NCI-H345 (cell line): ENCODE results near the gene DSCAM.

Experiments
- DNase-seq: peaks from one replicate; lab custom pipeline; 2025; lab: John Stamatoyannopoulos, UW

DSCAM gene

DNA sequence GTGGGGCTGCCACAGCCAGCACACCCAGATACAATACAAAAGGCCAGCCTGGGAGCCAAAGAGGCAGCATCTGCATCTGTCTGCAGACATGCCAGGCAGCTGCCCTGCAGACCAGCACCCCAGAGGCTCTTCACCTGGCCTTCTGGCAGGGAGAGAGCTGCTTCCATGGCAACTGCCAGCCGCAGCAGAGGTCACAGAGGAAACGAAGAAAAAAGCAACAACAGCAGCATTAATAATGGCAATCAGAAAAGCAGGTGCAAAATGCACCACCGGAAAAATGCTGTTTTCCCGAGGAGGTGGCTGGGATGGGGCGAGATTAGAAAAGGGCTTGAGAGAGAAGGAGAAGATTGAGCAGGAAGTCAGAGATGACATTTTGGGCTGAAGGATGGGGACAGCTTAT, 670.2 kb downstream of the DSCAM start:
- DNase-seq = peak; percentile 97

DNA sequence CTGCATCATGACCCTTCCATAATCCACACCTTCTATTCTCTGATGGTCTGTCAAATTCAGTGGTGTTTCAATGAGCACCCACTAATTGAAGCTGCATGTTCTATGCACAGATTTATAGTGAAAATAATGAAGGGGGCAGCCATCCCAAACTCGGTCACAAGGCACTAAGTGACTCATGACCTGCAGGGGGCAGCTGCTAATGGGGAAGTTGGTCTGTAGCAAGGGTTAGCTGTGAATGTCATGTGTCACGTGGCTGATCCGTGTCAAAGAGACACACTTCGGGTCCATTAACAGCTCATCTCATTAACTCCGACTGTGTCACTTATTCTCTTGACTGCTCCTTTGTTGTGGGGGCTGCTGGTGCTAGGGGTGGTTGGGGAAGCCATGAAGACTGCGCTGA, 673.1 kb downstream of the DSCAM start:
- no peak for DNase-seq

DNA sequence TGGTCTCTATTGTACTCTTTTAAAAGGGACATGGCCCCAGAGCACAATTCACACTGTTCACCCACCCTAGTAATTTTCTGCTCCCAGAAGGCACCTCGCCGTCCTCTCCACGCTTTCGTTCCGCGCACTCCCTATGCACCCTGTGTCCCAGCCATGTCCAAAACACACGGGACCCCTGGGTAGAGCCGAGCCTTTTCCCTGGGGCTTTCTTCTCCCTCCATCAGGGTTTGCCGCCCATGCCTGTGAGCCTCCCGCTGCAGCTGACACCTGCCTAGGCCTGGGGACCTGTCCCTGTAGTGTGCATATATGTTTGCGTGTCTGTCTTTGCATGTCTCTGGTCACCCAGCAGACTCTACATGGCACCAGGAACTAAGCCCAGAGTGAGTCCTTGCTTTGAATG, 677.0 kb downstream of the DSCAM start:
- no peak for DNase-seq

DNA sequence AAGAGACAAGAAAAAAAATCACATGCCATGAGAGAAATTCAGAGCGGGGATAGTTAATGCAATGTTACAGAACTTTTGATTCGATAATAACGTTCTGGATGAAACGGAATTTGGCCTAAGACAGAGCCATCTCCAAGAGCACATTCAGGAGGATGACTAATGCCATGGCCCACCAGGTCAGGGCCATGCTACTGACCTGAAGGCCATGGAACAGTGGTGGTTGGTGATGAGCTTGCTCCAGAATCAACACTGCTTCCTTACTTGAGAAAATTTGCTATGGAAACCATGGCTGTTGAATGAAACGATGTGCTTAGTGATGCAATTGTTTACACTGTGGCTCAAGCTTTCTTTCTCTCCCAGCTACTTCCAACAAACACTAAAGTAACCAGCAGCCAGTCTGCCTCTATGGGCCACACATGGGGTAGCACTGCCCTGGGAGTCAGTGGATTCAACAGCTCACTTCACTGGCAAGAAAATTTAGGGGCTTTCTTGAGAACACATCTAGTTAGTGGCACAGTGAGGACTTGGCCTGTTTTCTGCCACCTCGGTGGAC, 680.6 kb downstream of the DSCAM start:
- DNase-seq = peak; percentile 42

DNA sequence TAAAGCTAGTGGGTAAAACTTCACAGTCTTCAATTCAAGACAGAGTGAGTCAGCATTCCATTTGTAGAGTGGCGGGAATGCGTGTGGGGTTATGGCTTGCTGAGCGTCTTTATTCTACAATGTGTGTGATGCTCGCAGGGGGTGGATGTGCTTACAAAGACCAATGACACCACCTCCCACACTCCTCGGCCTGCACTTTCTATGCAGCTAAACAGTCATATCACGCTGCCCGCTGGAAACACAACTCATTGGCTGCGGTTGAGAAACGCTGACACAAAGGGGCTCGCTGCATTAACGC, 681.2 kb downstream of the DSCAM start:
- no peak for DNase-seq

DNA sequence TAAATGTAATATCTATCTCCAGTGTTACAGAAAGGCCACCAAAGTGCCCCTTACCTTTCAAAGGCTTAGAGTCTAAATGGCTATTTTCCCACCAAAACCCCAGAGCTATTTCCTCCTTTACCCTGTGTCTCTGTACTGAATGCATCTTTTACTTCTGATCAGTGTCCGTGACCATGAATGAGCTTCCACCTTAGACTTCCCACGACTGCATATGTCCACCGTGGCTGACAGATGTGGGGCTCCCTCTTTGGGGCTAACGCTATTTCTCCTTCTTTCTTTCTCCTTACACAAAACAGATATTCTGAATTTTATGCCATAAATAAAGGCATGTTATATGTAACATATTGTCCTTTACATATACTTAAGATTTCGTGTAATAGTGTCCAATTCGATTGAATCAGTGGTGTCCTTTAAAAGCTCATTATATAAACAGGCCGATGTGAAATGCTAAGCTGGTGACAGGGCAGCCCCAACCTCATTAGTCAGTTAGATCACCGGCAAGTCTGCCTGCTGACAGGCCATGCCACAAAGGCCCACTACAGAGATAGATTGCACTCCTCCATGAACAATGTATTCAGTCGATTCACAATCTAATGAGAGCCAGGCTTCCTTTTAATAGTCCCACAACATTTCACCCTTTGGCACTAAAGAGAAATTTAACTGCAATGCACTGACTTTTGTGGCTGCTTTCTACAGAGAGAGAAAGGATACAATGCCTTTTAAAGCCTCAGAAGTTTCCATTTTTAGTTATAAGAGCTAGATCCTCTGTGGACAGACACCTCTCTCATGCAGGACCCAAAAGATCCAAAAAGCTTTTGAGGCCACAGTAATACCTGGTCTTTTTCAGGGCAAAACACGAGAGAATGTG, 681.8 kb downstream of the DSCAM start:
- DNase-seq = no peak

DNA sequence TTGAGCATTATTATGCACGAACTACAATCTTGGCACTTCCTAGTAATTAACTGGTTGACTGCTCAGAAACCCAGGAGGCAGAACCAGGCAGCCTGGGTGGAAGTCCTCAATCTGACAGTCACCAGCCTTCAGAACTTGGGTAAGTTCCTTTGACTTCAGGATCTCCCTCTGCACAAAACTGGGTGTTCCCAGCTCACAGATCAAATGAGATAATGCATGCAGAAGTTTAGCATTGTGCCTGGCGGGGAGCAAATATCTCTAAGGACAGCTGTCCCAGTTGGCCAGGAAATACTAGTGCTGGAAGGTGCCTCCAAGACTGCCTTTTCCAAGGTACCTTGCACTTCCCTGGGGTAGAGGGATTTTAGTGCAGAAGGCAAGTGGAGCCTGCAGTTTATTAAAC, 684.9 kb downstream of the DSCAM start:
- no peak for DNase-seq

DNA sequence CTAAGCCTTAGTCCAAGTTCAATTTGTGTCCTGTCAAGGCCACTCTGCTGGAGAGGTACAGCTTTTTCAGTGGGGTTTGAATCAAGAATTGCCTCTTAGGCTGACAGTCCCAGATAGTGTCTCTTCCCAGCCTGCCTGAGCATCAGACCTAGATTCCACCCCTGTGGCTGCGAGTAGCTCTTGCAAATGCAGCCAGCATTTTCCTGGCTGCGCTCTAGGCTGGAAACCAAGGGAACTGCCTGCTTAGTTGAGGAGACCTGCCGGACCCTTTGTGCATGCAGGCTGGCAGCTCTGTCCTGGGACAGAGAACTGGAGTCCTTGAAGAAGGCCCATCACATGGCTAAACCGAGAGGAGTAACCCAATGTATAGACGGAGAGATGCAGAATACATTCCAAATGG, 686.0 kb downstream of the DSCAM start:
- no peak for DNase-seq

DNA sequence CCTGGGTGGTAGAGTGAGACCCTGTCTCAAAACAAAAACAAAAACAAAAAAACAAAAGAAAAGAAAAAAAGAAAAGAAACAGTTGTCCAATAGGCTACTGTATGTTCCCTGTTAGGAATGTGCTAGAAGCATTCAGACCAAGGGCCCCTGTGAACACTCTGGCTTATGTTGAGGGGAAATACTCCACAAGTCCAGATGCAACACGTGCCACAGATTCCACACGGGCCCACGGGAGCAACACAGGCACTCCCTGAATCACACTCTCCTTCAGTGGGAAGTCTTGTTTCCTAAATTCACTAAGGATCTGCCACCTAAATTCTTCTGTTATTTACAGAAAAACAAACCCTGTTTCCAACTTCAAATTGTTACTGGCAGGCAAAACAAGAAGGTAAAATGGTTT, 688.6 kb downstream of the DSCAM start:
- DNase-seq = no peak

DNA sequence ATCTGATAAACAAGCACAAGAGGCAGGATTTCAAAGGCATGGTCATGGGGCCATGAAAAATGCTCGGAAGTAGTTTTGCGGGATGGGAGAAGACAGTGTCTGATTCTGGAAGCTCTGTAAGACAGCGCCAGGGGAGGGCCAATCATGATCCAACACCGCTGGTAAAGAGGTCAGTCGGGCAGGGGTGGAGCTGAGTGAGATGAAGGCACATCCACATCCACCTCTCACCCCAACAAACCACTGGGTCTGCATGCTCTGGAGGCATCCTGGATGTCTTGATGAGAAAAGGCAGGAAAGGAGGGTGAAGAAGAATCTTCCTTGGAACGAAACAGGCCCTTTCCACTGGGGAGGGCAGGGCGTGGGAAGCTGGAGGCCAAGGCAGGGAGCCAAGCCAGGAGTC, 691.4 kb downstream of the DSCAM start:
- DNase-seq = no peak

DNA sequence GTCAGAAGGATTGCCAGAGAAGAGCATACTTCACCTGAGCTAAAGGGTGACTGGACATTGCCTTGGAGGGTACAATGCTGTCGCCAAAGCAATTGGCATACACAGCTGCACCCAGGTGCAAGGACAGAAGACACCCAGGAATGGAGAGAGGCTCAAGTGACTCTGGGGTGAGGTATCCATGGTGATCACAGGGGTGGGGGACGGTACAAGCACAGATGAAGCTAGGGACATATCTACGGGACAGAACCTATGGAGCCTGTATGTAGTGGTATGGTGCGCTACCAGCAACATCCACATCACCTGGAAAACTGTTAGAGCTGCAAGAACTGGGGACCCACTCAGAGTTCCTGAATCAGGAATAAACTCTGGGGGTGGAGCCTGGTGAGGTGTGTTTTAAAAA, 693.6 kb downstream of the DSCAM start:
- DNase-seq = no peak

DNA sequence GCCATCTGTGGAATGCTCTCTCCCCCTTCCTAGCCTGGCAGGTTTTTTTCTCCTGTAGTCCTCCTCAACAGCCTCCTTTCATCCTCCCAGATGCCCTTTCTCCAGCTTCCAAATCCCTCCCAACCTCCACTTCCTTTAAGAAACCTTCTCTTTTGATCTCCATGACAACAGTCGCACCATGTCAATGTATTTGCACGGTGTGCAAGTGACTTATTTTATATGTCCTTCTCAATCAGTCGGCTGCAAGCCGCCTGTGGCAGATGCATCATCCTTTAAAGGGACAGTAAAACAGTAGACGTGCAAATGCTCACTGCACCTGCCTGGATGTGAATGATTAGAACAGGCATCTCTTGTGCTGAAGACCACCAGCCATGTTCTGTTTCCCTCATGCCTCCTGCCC, 694.5 kb downstream of the DSCAM start:
- DNase-seq = no peak

DNA sequence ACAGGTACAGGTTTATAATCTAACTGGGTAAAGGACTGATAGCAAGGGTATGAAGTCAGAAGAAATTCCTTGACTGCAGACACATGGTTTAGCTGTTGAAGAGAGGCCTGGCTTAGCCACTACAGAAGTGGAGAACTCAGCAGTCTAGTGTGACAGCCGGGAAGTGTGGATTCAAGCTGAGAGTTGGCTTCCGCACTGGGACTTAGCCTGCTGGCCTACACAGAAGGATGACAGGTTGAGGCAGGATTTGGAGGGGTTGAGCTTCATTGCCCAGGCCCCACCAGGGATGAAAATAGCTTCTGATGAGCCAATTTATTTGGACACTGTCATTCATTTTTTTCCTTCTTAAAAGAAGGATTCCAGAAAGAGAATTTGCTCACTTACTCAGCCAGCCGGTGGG, 695.3 kb downstream of the DSCAM start:
- DNase-seq = no peak

DNA sequence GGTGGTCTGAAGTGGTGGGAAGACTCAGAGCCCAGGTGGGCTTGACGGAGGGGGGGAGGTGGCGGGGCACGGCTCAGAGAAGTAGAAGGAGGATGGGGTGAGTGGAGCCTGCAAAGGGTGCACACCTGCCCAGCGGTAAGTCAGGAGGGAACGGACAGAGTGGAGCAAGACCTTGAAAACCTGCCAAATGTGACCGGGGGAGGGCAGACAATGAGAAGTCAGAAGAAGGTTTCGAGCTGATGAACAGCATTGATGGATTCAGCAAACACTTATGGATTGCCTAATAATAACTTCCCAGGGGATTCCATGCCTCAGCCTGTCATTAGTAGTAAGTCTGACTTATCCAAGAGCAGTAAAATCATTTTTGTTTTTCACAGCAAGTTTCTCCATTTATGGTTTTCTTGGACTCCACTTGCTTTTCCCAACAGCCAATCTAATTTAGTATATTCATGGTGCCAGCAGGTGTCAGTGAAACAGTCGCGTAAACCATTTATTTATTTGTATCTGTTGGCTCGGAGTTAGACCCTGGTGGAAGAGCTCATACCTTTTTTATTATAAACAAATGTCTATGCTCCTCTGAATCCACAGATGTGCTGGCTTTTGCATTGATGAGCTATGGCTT, 700.6 kb downstream of the DSCAM start:
- peak; percentile 57 for DNase-seq

DNA sequence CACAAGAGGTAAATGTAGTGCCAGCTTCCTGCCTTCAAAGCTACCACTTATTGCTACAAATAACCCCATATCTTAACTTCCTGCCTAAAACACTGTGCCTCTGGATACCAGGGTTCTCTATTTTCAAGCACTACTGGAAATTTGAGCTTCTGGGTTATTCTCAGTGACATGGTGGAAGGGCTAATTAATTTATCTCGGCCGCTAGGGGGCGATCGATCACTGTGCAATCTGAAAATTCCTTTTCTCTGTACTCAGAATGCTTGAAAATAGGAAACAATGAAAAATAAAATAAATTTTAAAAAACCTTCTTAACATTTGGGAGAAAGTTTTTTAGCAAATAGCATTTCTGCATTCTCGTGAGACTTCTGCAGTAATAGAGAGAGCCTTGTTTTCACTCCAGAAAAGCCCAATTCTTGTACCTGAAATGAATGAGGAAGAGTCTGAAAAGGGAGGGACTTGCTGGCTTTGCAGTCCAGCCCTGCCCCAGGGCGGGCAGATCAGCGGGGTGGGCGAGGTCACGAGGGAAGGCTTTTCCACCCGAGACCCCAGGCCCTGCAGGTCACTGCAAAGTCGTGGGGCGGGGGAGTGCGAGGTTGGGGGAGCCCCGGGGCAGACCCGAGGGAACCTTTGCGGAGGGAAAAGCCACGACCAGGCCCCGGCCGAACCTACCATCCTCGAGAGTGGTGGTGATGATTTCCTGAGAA, 703.0 kb downstream of the DSCAM start:
- peak; percentile 73 for DNase-seq

DNA sequence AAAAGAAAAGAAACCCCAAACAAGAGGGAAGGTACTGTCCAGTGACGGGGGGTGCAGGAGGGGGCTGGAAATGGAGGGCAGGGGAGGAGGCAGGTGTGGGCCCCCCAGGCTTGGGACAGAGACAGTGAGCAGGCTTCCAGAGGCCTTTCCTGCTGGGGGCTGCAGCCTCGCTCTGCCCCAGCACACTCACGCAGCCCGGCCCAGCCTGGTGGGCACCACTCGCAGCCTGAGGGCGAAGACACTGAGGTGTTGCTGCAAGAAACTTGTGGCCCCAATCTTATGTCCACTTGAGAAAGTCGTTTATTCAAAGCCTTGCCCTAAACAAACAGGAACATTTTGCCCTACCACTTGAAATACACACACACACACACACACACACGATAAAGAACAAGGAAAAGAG, 705.3 kb downstream of the DSCAM start:
- DNase-seq = no peak

DNA sequence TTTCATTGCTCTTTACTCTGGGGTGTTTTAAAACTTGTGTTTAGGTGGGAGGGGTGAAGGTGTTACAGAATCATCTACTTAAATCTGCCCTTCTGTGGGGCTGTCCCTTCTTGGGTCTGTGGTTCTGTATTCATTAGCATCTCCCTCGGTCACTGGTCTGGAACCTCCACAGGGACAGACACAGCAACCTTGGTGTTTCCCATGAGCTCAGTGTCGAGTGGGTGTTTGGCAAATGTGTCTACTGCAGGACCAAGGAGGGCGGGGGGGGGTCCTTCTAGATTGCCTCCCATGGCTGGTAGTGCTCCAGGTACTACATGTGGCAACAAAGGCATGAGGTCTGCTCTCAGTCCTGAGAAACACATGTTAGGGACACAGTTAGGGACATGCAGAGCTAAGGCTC, 706.3 kb downstream of the DSCAM start:
- DNase-seq = no peak

DNA sequence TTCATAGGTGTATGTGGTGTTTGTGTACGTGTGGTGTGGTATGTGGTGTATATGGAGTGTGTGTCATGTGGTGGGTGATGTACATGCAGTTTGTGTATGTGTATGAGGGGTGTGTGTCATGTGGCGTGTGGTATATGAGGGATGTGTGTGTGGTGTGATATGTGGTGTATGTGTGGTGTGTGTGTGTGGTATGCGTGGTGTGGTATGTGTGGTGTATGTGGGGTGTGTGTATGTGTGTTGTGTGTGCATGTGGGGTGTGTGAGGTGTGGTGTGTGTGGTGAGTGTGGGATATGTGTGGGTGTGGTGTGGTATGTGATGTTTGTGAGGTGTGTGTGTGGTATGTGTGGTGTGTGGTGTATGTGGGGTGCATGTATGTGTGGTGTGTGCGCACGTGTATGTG, 707.3 kb downstream of the DSCAM start:
- no peak for DNase-seq

DNA sequence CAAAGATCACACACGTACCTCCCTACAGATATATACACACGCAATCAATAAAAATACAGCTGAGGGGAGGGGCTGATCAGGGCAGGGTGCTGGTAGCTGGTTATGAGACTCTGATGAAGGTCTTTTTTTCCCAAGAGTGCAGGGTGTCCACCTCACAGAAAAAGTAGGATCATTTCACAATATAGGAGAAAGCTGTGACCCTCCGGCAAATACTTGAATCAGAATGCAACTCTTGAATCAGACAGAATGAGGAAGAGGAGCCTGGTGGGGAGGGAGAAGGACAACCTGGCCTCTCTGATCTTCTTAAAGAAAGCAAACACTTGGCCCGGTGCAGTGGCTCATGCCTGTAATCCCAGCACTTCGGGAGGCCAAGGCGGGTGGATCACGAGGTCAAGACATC, 710.4 kb downstream of the DSCAM start:
- DNase-seq = no peak

DNA sequence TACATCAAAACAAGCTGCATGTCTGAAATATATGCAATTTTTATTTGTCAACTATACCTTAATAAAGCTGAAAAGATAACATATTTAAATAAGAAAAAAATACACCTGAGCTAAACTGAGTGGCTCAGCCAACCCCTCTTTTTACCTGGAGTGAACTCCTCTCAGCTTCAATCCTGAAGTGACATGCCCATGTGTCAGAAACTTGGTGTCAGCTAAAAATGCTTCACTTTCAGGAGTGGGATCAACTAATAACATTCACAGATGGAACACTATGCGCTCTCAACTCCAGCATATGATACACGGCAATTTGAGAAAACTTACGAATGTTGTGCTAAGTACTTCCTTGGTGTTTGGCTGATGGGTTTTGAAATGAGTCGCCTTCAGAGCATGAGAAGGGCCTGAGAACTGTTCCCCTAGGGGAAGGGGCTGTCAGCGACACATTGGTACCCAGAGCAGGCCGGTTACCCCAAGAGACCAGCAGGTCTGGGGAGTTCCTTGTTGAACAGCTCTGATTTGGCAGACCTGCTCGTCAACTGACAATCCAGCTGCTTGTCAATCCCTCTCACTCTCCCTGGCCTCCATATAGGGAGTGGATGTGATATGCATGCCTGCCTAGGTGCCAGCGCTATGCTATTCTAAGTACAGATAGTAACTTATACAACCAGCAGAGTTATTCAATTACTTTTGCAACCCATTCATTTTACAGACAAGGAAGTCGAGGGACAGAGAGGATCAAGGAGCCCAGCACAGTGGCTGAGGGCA, 712.0 kb downstream of the DSCAM start:
- no peak for DNase-seq

DNA sequence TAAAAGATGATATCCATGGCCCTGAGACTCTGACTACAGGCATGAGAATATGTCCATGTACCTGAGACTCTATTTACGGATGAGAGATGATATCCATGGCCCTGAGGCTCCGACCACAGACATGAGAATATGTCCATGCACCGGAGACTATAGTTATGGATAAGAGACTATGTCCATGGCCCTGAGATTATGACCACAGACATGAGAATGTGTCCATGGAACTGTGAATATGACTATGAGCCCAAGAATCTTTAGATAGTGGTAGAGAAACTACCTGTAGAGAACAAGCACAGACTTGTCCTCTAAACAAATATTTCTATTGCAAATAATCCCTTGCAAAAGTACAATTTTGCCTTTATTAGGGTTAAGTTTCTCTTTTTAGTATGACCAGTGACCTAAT, 716.5 kb downstream of the DSCAM start:
- no peak for DNase-seq

DNA sequence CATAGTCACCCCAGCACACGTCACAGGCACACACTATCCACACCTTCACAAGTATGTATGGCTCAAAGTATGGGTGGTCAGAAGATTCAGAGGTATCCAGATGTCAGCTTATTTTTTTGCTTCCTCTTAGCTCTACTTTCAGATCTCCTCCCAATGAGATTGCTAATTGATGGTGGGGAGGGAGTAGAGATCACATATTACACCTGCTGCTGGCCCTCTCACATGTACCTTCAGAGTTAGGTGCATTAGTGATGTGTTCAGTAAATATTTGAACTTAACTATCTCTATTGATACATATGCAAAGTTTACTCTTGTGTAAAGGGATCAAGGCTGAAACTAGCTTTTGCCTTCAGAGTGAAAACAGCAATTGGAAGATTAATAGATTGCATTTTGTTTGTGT, 717.1 kb downstream of the DSCAM start:
- DNase-seq = no peak
